HepG2 (cell line): ENCODE measurements around the gene RIIAD1. TPM values are rescaled to one million over a fixed set of nuclear protein-coding genes. Genes with fewer than 3 reads are reported as not detected.

Source experiments
- ATAC-seq: fragments of 200-7000 bp; cut with Tn5 transposase; 3 replicates; pipeline ENCODE4 v1.9.1; 2020; ENCODE audit warnings: mild to moderate bottlenecking, moderate library complexity
- BruUV-seq: library from RNA; stranded (reverse); fragments of 400-500 nt; replicated peaks from 2 replicates; lab custom pipeline; 2021; lab: Mats Ljungman, UMichigan
- CTCF ChIA-PET: fragments of 300-600 bp; formaldehyde crosslinking; extraction: SDS; loops from one replicate; lab custom pipeline; 2021; ENCODE audit warnings: low total read pairs, inconsistent platforms, low intra/inter-chr PET ratio; lab: Yijun Ruan, JAX
- POLR2A ChIA-PET: fragments of 350-600 bp; sonication (Branson Sonifier 250); formaldehyde crosslinking; loops from one replicate; lab custom pipeline; 2020; ENCODE audit warnings: antibody characterized with exemption, inconsistent platforms; lab: Yijun Ruan, JAX
- DNase-seq: peaks from one replicate; pipeline ENCODE4 v3.0.0-alpha.2; 2015; ENCODE audit warnings: low spot score
- FAIRE-seq: peaks from 3 replicates; lab custom pipeline; 2011; peaks lifted over from hg19 to GRCh38; lab: Jason Lieb, UNC
- H2AFZ ChIP-seq: one replicate; pipeline ENCODE4 v1.6.1; 2011; ENCODE audit warnings: low read length, inconsistent platforms
- H3K27ac ChIP-seq: fragments of 300-600 bp; 3 replicates; pipeline ENCODE4 v1.8.0; 2011; ENCODE audit warnings: mixed run types, mild to moderate bottlenecking, mixed read lengths, low read length, inconsistent platforms; ENCODE audit not compliant: insufficient read depth; ENCODE audit errors: extremely low read length
- H3K27me3 ChIP-seq, 2 experiments: fragments of 200-600 bp in 1 of 2; 2 replicates in 1 of 2; 3 replicates in 1 of 2; pipeline versions ENCODE4 v1.6.0 to v1.8.0; 2011; ENCODE audit warnings: low read length in 2 of 2, mild to moderate bottlenecking in 2 of 2, moderate library complexity in 2 of 2, inconsistent platforms in 1 of 2; ENCODE audit not compliant: insufficient read depth in 2 of 2, control insufficient read depth in 1 of 2
- H3K36me3 ChIP-seq, 2 experiments: fragments of 200-600 bp in 1 of 2; replicated peaks in 1 of 2; 2 replicates in 1 of 2; 3 replicates in 1 of 2; pipeline versions ENCODE4 v1.5.1 to v1.8.0; 2011; ENCODE audit warnings: low read length in 2 of 2, inconsistent platforms in 1 of 2; ENCODE audit not compliant: insufficient read depth in 2 of 2, control insufficient read depth in 1 of 2
- H3K4me1 ChIP-seq: 2 replicates; pipeline ENCODE4 v1.5.1; 2012; ENCODE audit warnings: low read length, inconsistent platforms; ENCODE audit not compliant: insufficient read depth
- H3K4me2 ChIP-seq: 2 replicates; pipeline ENCODE4 v1.6.0; 2011; ENCODE audit warnings: low read depth, low read length, inconsistent platforms
- H3K4me3 ChIP-seq, 3 experiments: fragments of 200-600 bp in 1 of 3; sonication (generic), shearing (Covaris generic) in 1 of 3; replicated peaks in 1 of 3; 2 replicates each; pipeline ENCODE4 v1.5.1; 2011 to 2016; ENCODE audit warnings: low read length in 3 of 3, inconsistent platforms in 2 of 3, low read depth in 2 of 3, mild to moderate bottlenecking in 2 of 3, control low read depth in 1 of 3, mixed read lengths in 1 of 3; ENCODE audit not compliant: insufficient read depth in 1 of 3
- H3K79me2 ChIP-seq: one replicate; pipeline ENCODE4 v1.6.1; 2011; ENCODE audit warnings: low read length, inconsistent platforms; ENCODE audit not compliant: insufficient read depth
- H3K9ac ChIP-seq: 2 replicates; pipeline ENCODE4 v1.6.0; 2011; ENCODE audit warnings: mild to moderate bottlenecking, low read depth, low read length, inconsistent platforms; ENCODE audit not compliant: insufficient read depth
- H3K9me3 ChIP-seq: 2 replicates; pipeline ENCODE4 v1.5.1; 2012; ENCODE audit warnings: mild to moderate bottlenecking, low read length
- H4K20me1 ChIP-seq: 2 replicates; pipeline ENCODE4 v1.6.0; 2011; ENCODE audit warnings: inconsistent platforms, mild to moderate bottlenecking, low read length, moderate library complexity; ENCODE audit not compliant: insufficient read depth
- EZH2 ChIP-seq: conservative IDR thresholded peaks from 2 replicates; pipeline ENCODE4 v1.6.1; 2012; ENCODE audit warnings: mild to moderate bottlenecking, low read depth, low read length, moderate library complexity
- MATR3 ChIP-seq: sonication (generic); formaldehyde crosslinking; IDR thresholded peaks from 2 replicates; pipeline ENCODE4 v1.4.0; 2020; ENCODE audit warnings: missing genetic modification reagents
- REPIN1 ChIP-seq: sonication (generic); formaldehyde crosslinking; IDR thresholded peaks from 2 replicates; pipeline ENCODE4 v1.8.0; 2022; ENCODE audit warnings: missing genetic modification reagents, low read depth, mild to moderate bottlenecking, borderline replicate concordance
- SALL1 ChIP-seq: sonication (generic); formaldehyde crosslinking; IDR thresholded peaks from 2 replicates; pipeline ENCODE4 v1.8.0; 2022; ENCODE audit warnings: mild to moderate bottlenecking, missing genetic modification reagents
- SIX1 ChIP-seq: sonication (generic); formaldehyde crosslinking; IDR thresholded peaks from 2 replicates; pipeline ENCODE4 v1.4.0; 2020; ENCODE audit warnings: missing genetic modification reagents, borderline replicate concordance
- TBX2 ChIP-seq: sonication (generic); formaldehyde crosslinking; IDR thresholded peaks from 2 replicates; pipeline ENCODE4 v1.5.0; 2020; ENCODE audit warnings: missing genetic modification reagents, mild to moderate bottlenecking, borderline replicate concordance
- ZNF550 ChIP-seq: sonication (generic); formaldehyde crosslinking; IDR thresholded peaks from 2 replicates; pipeline ENCODE4 v1.4.0; 2020; ENCODE audit warnings: mild to moderate bottlenecking, missing genetic modification reagents, borderline replicate concordance
- ZNF75D ChIP-seq: sonication (generic); formaldehyde crosslinking; IDR thresholded peaks from 2 replicates; pipeline ENCODE4 v1.8.1; 2023; ENCODE audit warnings: missing genetic modification reagents, mild to moderate bottlenecking, borderline replicate concordance
- WGBS: methylation state at CpG from one replicate; pipeline ENCODE4 v1.1.6; 2017; ENCODE audit warnings: low lambda C conversion rate; 5-methylcytosine and 5-hydroxymethylcytosine counted together
- in situ Hi-C: cut with HindIII; loops from 2 replicates; pipeline ENCODE4 v1.10.0; 2017; ENCODE audit warnings: low pct_unique_long_range_greater_than_20kb; ENCODE audit not compliant: extremely low pct_ligation_motif_present
- intact Hi-C: fragments of 100-400 bp; cut with micrococcal nuclease; formaldehyde crosslinking; loops from one replicate; pipeline ENCODE4 v1.10.0; 2022; ENCODE audit not compliant: unreplicated experiment
- polyA plus RNA-seq, 8 experiments: library from polyadenylated mRNA; depleted of rRNA in 3 of 8; stranded (reverse) in 7 of 8; unstranded in 1 of 8; fragments of >200 nt; fragmentation: Illumina TruSeq in 4 of 8; extraction: Trizol in 4 of 8; gene quantifications; 2 replicates each; pipeline versions ENCODE4 v1.2.1 to v1.2.3, GENCODE V29; 2011 to 2016; ENCODE audit warnings: low read depth in 4 of 8, missing spikeins in 1 of 8, mixed read lengths in 1 of 8; ENCODE audit not compliant: insufficient read depth in 1 of 8
- total RNA-seq, 5 experiments: library from RNA; depleted of rRNA; stranded (reverse); fragments of >200 nt; fragmentation: Illumina TruSeq; extraction: Trizol; gene quantifications; 2 replicates each; pipeline ENCODE4 v1.2.3, GENCODE V29; 2016; ENCODE audit warnings: low read depth in 1 of 5
- TF ChIP-seq, protein P1 (sequence below): sonication (generic); formaldehyde crosslinking; IDR thresholded peaks from 2 replicates; pipeline ENCODE4 v1.4.0; 2020; ENCODE audit warnings: missing genetic modification reagents
- TF ChIP-seq, protein P2 (sequence below): sonication (generic); formaldehyde crosslinking; conservative IDR thresholded peaks from 2 replicates; pipeline ENCODE4 v1.8.0; 2022; ENCODE audit warnings: missing genetic modification reagents
- TF ChIP-seq, protein P3 (sequence below), 2 experiments: IDR thresholded peaks; 2 replicates each; pipeline ENCODE4 v1.6.1; 2011 to 2012; ENCODE audit warnings: low read length in 2 of 2, borderline replicate concordance in 1 of 2, low read depth in 1 of 2, mild to moderate bottlenecking in 1 of 2, moderate library complexity in 1 of 2

RIIAD1 gene
- total and polyA plus RNA-seq, 2 of the 13 experiments (the other 11 are each of a cell fraction or from before 2014, with no cell fraction given), result not detected

DNA sequence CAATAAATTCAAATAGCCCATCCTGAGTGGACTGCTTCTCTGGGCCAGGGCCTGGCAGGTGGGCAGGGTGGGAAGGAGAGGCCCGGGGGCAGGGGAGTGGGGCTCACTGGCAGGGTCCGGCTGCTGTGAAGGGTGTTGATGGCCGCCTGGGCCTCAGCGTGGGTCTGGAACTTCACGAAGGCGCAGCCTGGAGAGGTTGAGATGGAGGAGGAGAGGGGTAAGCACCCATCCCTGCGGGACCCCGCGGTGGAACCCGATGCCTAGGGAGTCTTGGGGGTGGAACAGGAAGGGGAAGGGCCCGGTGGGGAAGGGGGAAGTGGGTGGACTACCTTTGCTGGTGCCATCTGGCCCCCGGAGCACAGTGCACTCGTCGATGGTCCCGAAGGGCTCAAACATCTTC, 12.4 kb upstream of the RIIAD1 start:
- DNase-seq (no peak), FAIRE-seq (no peak), ATAC-seq (no peak)
- H3K9me3 ChIP-seq, result no peaks in the 10 kb centered on the region
- H3K9ac ChIP-seq, result no peak overlapping the region
- POLR2A ChIA-PET, result no interaction called here
- no peak overlapping the region for H2AFZ ChIP-seq
- BruUV-seq, result no TSS peak
- intact Hi-C loops (no loop called here), in situ Hi-C loops (no loop called here)
- no peak overlapping the region for H3K4me2 ChIP-seq
- H3K27ac ChIP-seq, result no peak overlapping the region
- H3K4me3 ChIP-seq, result no peak overlapping the region
- no peaks in the 10 kb centered on the region for H3K36me3 ChIP-seq
- H3K4me1 ChIP-seq, result peaks cover 50% of the 10 kb centered on the region
- CTCF ChIA-PET, result no interaction called here
- 59% methylated on average over 10 of the region's 15 CpGs for WGBS
- no peaks in the 10 kb centered on the region for H4K20me1 ChIP-seq
- H3K79me2 ChIP-seq, result no peaks in the 10 kb centered on the region
- H3K27me3 ChIP-seq, result no peaks in the 10 kb centered on the region; a peak in 1 of 5 replicates
- TF ChIP-seq, protein P1, sequence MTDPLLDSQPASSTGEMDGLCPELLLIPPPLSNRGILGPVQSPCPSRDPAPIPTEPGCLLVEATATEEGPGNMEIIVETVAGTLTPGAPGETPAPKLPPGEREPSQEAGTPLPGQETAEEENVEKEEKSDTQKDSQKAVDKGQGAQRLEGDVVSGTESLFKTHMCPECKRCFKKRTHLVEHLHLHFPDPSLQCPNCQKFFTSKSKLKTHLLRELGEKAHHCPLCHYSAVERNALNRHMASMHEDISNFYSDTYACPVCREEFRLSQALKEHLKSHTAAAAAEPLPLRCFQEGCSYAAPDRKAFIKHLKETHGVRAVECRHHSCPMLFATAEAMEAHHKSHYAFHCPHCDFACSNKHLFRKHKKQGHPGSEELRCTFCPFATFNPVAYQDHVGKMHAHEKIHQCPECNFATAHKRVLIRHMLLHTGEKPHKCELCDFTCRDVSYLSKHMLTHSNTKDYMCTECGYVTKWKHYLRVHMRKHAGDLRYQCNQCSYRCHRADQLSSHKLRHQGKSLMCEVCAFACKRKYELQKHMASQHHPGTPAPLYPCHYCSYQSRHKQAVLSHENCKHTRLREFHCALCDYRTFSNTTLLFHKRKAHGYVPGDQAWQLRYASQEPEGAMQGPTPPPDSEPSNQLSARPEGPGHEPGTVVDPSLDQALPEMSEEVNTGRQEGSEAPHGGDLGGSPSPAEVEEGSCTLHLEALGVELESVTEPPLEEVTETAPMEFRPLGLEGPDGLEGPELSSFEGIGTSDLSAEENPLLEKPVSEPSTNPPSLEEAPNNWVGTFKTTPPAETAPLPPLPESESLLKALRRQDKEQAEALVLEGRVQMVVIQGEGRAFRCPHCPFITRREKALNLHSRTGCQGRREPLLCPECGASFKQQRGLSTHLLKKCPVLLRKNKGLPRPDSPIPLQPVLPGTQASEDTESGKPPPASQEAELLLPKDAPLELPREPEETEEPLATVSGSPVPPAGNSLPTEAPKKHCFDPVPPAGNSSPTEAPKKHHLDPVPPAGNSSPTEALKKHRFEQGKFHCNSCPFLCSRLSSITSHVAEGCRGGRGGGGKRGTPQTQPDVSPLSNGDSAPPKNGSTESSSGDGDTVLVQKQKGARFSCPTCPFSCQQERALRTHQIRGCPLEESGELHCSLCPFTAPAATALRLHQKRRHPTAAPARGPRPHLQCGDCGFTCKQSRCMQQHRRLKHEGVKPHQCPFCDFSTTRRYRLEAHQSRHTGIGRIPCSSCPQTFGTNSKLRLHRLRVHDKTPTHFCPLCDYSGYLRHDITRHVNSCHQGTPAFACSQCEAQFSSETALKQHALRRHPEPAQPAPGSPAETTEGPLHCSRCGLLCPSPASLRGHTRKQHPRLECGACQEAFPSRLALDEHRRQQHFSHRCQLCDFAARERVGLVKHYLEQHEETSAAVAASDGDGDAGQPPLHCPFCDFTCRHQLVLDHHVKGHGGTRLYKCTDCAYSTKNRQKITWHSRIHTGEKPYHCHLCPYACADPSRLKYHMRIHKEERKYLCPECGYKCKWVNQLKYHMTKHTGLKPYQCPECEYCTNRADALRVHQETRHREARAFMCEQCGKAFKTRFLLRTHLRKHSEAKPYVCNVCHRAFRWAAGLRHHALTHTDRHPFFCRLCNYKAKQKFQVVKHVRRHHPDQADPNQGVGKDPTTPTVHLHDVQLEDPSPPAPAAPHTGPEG (CRISPR knock-in tag), result no peak
- TF ChIP-seq MATR3 (no peak), SIX1 (CRISPR knock-in tag) (no peak), REPIN1 (no peak), ZNF75D (CRISPR knock-in tag) (no peak), EZH2 (no peak), ZNF550 (CRISPR knock-in tag) (no peak), TBX2 (CRISPR knock-in tag) (no peak), SALL1 (CRISPR knock-in tag) (no peak)
- TF ChIP-seq, protein P2, sequence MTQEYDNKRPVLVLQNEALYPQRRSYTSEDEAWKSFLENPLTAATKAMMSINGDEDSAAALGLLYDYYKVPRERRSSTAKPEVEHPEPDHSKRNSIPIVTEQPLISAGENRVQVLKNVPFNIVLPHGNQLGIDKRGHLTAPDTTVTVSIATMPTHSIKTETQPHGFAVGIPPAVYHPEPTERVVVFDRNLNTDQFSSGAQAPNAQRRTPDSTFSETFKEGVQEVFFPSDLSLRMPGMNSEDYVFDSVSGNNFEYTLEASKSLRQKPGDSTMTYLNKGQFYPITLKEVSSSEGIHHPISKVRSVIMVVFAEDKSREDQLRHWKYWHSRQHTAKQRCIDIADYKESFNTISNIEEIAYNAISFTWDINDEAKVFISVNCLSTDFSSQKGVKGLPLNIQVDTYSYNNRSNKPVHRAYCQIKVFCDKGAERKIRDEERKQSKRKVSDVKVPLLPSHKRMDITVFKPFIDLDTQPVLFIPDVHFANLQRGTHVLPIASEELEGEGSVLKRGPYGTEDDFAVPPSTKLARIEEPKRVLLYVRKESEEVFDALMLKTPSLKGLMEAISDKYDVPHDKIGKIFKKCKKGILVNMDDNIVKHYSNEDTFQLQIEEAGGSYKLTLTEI (CRISPR knock-in tag), result no peak
- TF ChIP-seq, protein P3, sequence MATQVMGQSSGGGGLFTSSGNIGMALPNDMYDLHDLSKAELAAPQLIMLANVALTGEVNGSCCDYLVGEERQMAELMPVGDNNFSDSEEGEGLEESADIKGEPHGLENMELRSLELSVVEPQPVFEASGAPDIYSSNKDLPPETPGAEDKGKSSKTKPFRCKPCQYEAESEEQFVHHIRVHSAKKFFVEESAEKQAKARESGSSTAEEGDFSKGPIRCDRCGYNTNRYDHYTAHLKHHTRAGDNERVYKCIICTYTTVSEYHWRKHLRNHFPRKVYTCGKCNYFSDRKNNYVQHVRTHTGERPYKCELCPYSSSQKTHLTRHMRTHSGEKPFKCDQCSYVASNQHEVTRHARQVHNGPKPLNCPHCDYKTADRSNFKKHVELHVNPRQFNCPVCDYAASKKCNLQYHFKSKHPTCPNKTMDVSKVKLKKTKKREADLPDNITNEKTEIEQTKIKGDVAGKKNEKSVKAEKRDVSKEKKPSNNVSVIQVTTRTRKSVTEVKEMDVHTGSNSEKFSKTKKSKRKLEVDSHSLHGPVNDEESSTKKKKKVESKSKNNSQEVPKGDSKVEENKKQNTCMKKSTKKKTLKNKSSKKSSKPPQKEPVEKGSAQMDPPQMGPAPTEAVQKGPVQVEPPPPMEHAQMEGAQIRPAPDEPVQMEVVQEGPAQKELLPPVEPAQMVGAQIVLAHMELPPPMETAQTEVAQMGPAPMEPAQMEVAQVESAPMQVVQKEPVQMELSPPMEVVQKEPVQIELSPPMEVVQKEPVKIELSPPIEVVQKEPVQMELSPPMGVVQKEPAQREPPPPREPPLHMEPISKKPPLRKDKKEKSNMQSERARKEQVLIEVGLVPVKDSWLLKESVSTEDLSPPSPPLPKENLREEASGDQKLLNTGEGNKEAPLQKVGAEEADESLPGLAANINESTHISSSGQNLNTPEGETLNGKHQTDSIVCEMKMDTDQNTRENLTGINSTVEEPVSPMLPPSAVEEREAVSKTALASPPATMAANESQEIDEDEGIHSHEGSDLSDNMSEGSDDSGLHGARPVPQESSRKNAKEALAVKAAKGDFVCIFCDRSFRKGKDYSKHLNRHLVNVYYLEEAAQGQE (IDR thresholded peaks at IDR 0.05; ENCODE audit: borderline replicate concordance in 1 of 2, low read depth in 1 of 2, low read length in 2 of 2), result no peak
